Measurements from ENCODE around the gene EEFSEC. TPM values are rescaled to one million over a fixed set of nuclear protein-coding genes. Genes with fewer than 3 reads are reported as not detected.

Gene EEFSEC
- total RNA-seq, 2 donors from 2014 or later, result 12.9 to 13.0 TPM

GRCh38 chr3:128455116-128455515, 301.8 kb downstream of the EEFSEC start:
- no peak for DNase-seq (ENCODE audit: low spot score)
- intact Hi-C loops (cut with DNase I), result no loop called here

GRCh38 chr3:128455786-128456748, 302.8 kb downstream of the EEFSEC start:
- intact Hi-C loops (cut with DNase I), result no loop called here
- no peak for DNase-seq (ENCODE audit: low spot score)

- DNase-seq (ENCODE audit: low spot score), result no peak
- intact Hi-C loops (cut with DNase I), result no loop called here
Observed at GRCh38 chr3:128456776-128457715, 303.8 kb downstream of the EEFSEC start.

- intact Hi-C loops (cut with DNase I), result no loop called here
- DNase-seq (ENCODE audit: low spot score), result no peak
Observed at GRCh38 chr3:128457937-128458336, 304.7 kb downstream of the EEFSEC start.

Other genes starting within 250 kb of the EEFSEC start
- gene KBTBD12, start 238.2 kb upstream of the EEFSEC start, total RNA-seq, result 1 to 10 TPM; 2.1 to 3.0 TPM
- gene SEC61A1, start 101.0 kb upstream of the EEFSEC start, total RNA-seq, result 100 to 1,000 TPM; 188 to 199 TPM
- gene RUVBL1, start 29.7 kb upstream of the EEFSEC start, total RNA-seq, result 10 to 100 TPM; 18.4 to 19.0 TPM